ENCODE data around the gene NECAB3.

GRCh38 chr20:33635341-33635740 lies 38.9 kb downstream of the NECAB3 start:
- no peak for TF ChIP-seq CTCF (IDR thresholded peaks at IDR 0.05)
- no peak for TF ChIP-seq POLR2A (IDR thresholded peaks at IDR 0.05)

All from right lobe of liver (tissue), 4 donors.